Astrocyte (in vitro differentiated cells and primary cell): ENCODE data around the gene PTPRU. TPM values are rescaled to one million over a fixed set of nuclear protein-coding genes. Genes with fewer than 3 reads are reported as not detected.

ENCODE experiments used
- DNase-seq: peaks from one replicate; pipeline ENCODE4 v3.0.0-alpha.2; 2010; ENCODE audit warnings: low read depth
- FAIRE-seq: peaks from 2 replicates; lab custom pipeline; 2011; peaks lifted over from hg19 to GRCh38; lab: Jason Lieb, UNC
- H2AFZ ChIP-seq: 2 replicates; pipeline ENCODE4 v1.6.0; 2012; ENCODE audit warnings: low read depth, low read length, inconsistent platforms
- H3K27ac ChIP-seq: 2 replicates; pipeline ENCODE4 v1.5.1; 2011; ENCODE audit warnings: low read depth, low read length, inconsistent platforms
- H3K27me3 ChIP-seq: 2 replicates; pipeline ENCODE4 v1.6.0; 2011; ENCODE audit warnings: low read length, inconsistent platforms; ENCODE audit not compliant: insufficient read depth
- H3K36me3 ChIP-seq: 2 replicates; pipeline ENCODE4 v1.5.1; 2011; ENCODE audit warnings: low read length, inconsistent platforms; ENCODE audit not compliant: insufficient read depth
- H3K4me1 ChIP-seq: 2 replicates; pipeline ENCODE4 v1.5.1; 2011; ENCODE audit warnings: low read length, inconsistent platforms; ENCODE audit not compliant: insufficient read depth
- H3K4me2 ChIP-seq: 2 replicates; pipeline ENCODE4 v1.6.0; 2012; ENCODE audit warnings: low read length, inconsistent platforms
- H3K4me3 ChIP-seq: 2 replicates; pipeline ENCODE4 v1.5.1; 2011; ENCODE audit warnings: low read depth, mild to moderate bottlenecking, low read length, inconsistent platforms; ENCODE audit not compliant: insufficient read depth
- H3K79me2 ChIP-seq: 2 replicates; pipeline ENCODE4 v1.6.0; 2012; ENCODE audit warnings: mild to moderate bottlenecking, low read length, inconsistent platforms; ENCODE audit not compliant: insufficient read depth
- H3K9ac ChIP-seq: 2 replicates; pipeline ENCODE4 v1.6.0; 2012; ENCODE audit warnings: mild to moderate bottlenecking, low read length, inconsistent platforms
- H3K9me3 ChIP-seq: 2 replicates; pipeline ENCODE4 v1.5.1; 2012; ENCODE audit warnings: low read depth, mild to moderate bottlenecking, low read length, inconsistent platforms; ENCODE audit not compliant: insufficient read depth
- H4K20me1 ChIP-seq: 2 replicates; pipeline ENCODE4 v1.6.0; 2012; ENCODE audit warnings: low read length, inconsistent platforms; ENCODE audit not compliant: insufficient read depth
- H3K27ac Mint-ChIP-seq: one replicate; pipeline ENCODE4 v1.8.0; 2021; ENCODE audit warnings: mild to moderate bottlenecking, mixed read lengths; ENCODE audit not compliant: unreplicated experiment
- H3K27me3 Mint-ChIP-seq: one replicate; pipeline ENCODE4 v1.8.0; 2021; ENCODE audit warnings: low read depth, mixed read lengths; ENCODE audit not compliant: unreplicated experiment
- H3K36me3 Mint-ChIP-seq: one replicate; pipeline ENCODE4 v1.8.0; 2021; ENCODE audit warnings: low read depth, mixed read lengths; ENCODE audit not compliant: unreplicated experiment
- H3K4me1 Mint-ChIP-seq: one replicate; pipeline ENCODE4 v1.8.0; 2021; ENCODE audit warnings: low read depth, mixed read lengths; ENCODE audit not compliant: unreplicated experiment
- H3K4me3 Mint-ChIP-seq: one replicate; pipeline ENCODE4 v1.8.0; 2021; ENCODE audit warnings: mild to moderate bottlenecking, moderate library complexity, mixed read lengths; ENCODE audit not compliant: unreplicated experiment
- H3K9me3 Mint-ChIP-seq: one replicate; pipeline ENCODE4 v1.8.0; 2021; ENCODE audit warnings: mild to moderate bottlenecking, mixed read lengths; ENCODE audit not compliant: unreplicated experiment
- CTCF ChIP-seq: IDR thresholded peaks from 2 replicates; pipeline ENCODE4 v1.5.1; 2011; ENCODE audit warnings: low read depth, mild to moderate bottlenecking, inconsistent platforms, low read length, moderate library complexity; ENCODE audit not compliant: insufficient read depth
- EZH2 ChIP-seq: IDR thresholded peaks from 2 replicates; pipeline ENCODE4 v1.6.1; 2012; ENCODE audit warnings: mild to moderate bottlenecking, low read length, inconsistent platforms; ENCODE audit not compliant: insufficient read depth
- total RNA-seq: library from RNA; stranded (reverse); gene quantifications from 2 replicates; pipeline ENCODE4 v1.2.1, GENCODE V29; 2021

PTPRU gene
- total RNA-seq, 1 donor from 2014 or later = 36.6 TPM

DNA sequence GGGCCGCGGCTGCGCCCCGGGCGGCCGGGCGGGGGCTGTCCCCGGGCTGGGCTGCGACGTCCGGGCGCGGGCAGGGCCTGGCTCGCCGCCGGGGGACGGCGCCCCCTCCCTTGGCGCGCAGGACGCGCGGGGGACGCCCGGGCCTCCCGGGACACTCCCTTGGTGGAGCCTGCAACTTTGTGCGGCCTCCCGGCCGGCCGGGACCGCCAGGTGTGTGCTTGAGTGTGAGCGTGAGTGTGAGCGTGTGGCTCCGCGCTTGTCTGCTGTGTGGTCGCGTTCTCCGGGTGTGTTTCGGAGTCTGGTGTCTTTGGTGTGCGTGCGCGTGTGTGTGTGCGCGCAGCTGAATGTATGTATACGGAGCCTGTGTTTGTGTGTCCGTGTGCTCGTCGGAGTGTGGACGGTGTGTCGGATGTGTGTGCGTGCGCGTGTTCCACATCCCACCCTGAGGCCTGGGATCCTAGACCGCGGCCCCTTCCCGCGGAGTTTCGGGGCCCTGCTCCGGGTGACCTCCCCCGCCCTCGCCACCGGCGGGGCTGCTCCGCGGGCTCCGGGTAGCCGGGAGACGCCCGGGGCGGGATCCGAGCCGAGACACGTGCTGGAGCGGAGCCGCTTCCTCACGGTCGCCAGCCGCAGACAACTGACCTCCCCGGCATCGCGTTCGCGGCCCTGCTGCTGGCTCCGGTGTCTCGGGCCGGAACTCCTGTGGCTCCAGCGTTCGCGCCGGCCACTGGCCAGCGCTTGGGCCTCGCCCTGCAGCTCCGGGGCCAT lies 1.7 kb downstream of the PTPRU start:
- peak overlapping the region; percentile 81 for H2AFZ ChIP-seq
- Mint-ChIP-seq H3K36me3 (peaks cover 1% of the 10 kb centered on the region), H3K9me3 (no peaks in the 10 kb centered on the region), H3K4me1 (peaks cover 24% of the 10 kb centered on the region), H3K27me3 (peaks cover 11% of the 10 kb centered on the region), H3K27ac (peak overlapping the region; percentile 91), H3K4me3 (peak overlapping the region; percentile 83)
- H3K79me2 ChIP-seq = peaks cover 44% of the 10 kb centered on the region
- no peaks in the 10 kb centered on the region for H3K27me3 ChIP-seq
- H3K27ac ChIP-seq = no peak overlapping the region
- peaks cover 20% of the 10 kb centered on the region for H4K20me1 ChIP-seq
- H3K9me3 ChIP-seq = no peaks in the 10 kb centered on the region
- DNase-seq = no peak
- H3K4me2 ChIP-seq = peak overlapping the region; percentile 100
- no peak for TF ChIP-seq EZH2
- TF ChIP-seq CTCF = no peak
- peak overlapping the region; percentile 68 for H3K4me3 ChIP-seq
- H3K36me3 ChIP-seq = no peaks in the 10 kb centered on the region
- FAIRE-seq = no peak
- peak overlapping the region; percentile 71 for H3K9ac ChIP-seq
- peaks cover 22% of the 10 kb centered on the region for H3K4me1 ChIP-seq

GRCh38 chr1:29238620-29239002 lies 2.3 kb downstream of the PTPRU start:
- Mint-ChIP-seq H3K27me3 (peaks cover 10% of the 10 kb centered on the region), H3K9me3 (no peaks in the 10 kb centered on the region), H3K27ac (peak overlapping the region; percentile 85), H3K4me3 (peak overlapping the region; percentile 83), H3K4me1 (peaks cover 24% of the 10 kb centered on the region), H3K36me3 (peaks cover 1% of the 10 kb centered on the region)
- Histone ChIP-seq H3K4me1 (peaks cover 28% of the 10 kb centered on the region), H3K27ac (no peak overlapping the region), H3K9me3 (no peaks in the 10 kb centered on the region), H3K9ac (peak overlapping the region; percentile 71), H3K36me3 (no peaks in the 10 kb centered on the region), H2AFZ (no peak overlapping the region), H3K4me3 (peak overlapping the region; percentile 68), H3K4me2 (peak overlapping the region; percentile 100), H3K79me2 (peaks cover 44% of the 10 kb centered on the region), H3K27me3 (no peaks in the 10 kb centered on the region), H4K20me1 (peaks cover 26% of the 10 kb centered on the region)
- TF ChIP-seq CTCF (no peak), EZH2 (no peak)
- FAIRE-seq (no peak), DNase-seq (no peak)

- Mint-ChIP-seq H3K27ac (no peak overlapping the region), H3K4me3 (peak overlapping the region; percentile 83), H3K4me1 (peaks cover 24% of the 10 kb centered on the region), H3K36me3 (peaks cover 1% of the 10 kb centered on the region), H3K9me3 (no peaks in the 10 kb centered on the region), H3K27me3 (peaks cover 5% of the 10 kb centered on the region)
- Histone ChIP-seq H3K4me3 (no peak overlapping the region), H4K20me1 (peaks cover 28% of the 10 kb centered on the region), H3K79me2 (peaks cover 46% of the 10 kb centered on the region), H3K4me2 (peak overlapping the region; percentile 100), H2AFZ (no peak overlapping the region), H3K4me1 (peaks cover 33% of the 10 kb centered on the region), H3K9me3 (no peaks in the 10 kb centered on the region), H3K27me3 (no peaks in the 10 kb centered on the region), H3K9ac (peak overlapping the region; percentile 71), H3K36me3 (no peaks in the 10 kb centered on the region), H3K27ac (no peak overlapping the region)
- no peak for FAIRE-seq
- TF ChIP-seq EZH2 (no peak), CTCF (no peak)
- no peak for DNase-seq
Measured at GRCh38 chr1:29239142-29239541, 2.8 kb downstream of the PTPRU start.
